Mucosa of rectum (tissue), 2 donors: ENCODE results near the gene SDCBP2.
A peak's percentile ranks its signal among the peaks of the same experiment; 100 is the strongest.

Experiments
- H3K27ac ChIP-seq, 2 donors: one replicate each; pipeline ENCODE4 v1.7.0; 2013; ENCODE audit warnings: inconsistent platforms in 2 of 2, low read depth in 2 of 2, low read length in 2 of 2
- H3K27me3 ChIP-seq, 2 donors: one replicate each; pipeline ENCODE4 v1.7.0; 2013; ENCODE audit warnings: low read length in 2 of 2; ENCODE audit not compliant: control insufficient read depth in 2 of 2, insufficient read depth in 2 of 2
- H3K36me3 ChIP-seq, 2 donors: one replicate each; pipeline ENCODE4 v1.7.0; 2013; ENCODE audit warnings: low read length in 2 of 2; ENCODE audit not compliant: control insufficient read depth in 2 of 2, insufficient read depth in 2 of 2
- H3K4me1 ChIP-seq, 2 donors: one replicate each; pipeline ENCODE4 v1.7.0; 2013; ENCODE audit warnings: low read length in 2 of 2, mild to moderate bottlenecking in 1 of 2; ENCODE audit not compliant: control insufficient read depth in 2 of 2, insufficient read depth in 2 of 2
- H3K4me3 ChIP-seq, 2 donors: one replicate each; pipeline ENCODE4 v1.7.0; 2013; ENCODE audit warnings: low read length in 2 of 2
- H3K9ac ChIP-seq, 2 donors: one replicate each; pipeline ENCODE4 v1.7.0; 2013; ENCODE audit warnings: low read length in 2 of 2, low read depth in 1 of 2, mild to moderate bottlenecking in 1 of 2
- H3K9me3 ChIP-seq, 2 donors: one replicate each; pipeline ENCODE4 v1.7.0; 2013; ENCODE audit warnings: low read length in 2 of 2; ENCODE audit not compliant: control insufficient read depth in 2 of 2
- donor health status: healthy.
- donor health status: Normal muscosa, but diverticular disease.

SDCBP2 gene

DNA sequence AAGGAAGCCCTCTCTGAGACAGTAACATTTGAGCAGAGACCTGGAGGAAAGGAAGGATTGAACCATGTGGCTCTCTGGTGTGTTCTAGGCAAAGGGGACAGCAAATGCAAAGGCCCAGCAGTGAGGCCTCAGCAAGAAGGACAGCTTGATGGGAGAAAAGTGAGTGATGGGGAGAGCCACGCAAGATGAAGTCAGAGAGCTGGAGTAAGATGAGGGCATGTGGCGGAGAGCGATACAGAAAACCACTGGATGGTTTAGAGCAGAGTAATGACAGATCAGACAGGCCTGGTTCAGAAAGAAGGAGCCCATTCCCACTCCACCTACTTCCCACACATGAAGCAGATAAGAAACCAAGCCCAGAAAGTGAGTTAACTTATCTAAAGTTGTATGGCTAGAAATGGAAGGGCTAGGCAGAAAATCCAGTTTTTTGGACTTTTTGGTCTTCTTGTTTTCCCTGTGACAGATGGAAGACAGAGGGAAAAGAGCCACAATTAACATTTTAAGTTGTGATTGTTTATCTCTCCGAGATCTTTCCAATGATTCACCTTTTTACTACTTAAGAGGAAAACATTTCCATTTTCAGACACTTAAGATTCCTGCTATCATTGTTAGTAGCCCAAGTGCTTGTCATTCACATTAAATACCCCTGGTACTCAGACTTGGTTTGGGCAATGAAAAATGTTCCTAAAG is 63.6 kb downstream of the SDCBP2 start:
- peak overlapping the region; percentile 59 to 74 for H3K4me3 ChIP-seq
- H3K9me3 ChIP-seq: no peaks in the 10 kb centered on the region
- peaks cover 4 to 7% of the 10 kb centered on the region in 2 donors for H3K4me1 ChIP-seq
- no peaks in the 10 kb centered on the region for H3K27me3 ChIP-seq
- no peak overlapping the region for H3K27ac ChIP-seq
- no peaks in the 10 kb centered on the region for H3K36me3 ChIP-seq
- H3K9ac ChIP-seq: peak overlapping the region in 1 of 2 donors; percentile 10

DNA sequence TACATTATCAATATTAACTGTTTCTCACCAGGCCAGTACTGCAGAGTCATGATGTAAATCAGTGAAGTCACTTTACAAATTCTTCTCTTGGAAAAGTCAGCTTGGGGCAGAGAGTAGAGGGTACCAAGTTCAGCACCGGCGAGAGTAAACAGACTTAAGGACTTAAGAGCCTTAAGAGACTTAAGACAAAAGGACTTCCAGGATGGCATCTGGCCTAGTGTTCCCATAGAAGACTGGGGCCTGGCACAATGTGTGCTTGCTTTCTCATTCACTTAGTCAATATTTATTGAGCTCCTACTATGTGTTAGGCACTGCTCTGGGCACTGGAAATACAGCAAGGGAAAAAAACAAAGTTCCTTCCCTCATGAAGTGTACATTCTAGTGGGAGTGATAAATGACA is 64.2 kb downstream of the SDCBP2 start:
- Histone ChIP-seq H3K36me3 (no peaks in the 10 kb centered on the region), H3K27ac (no peak overlapping the region), H3K4me1 (peaks cover 4 to 7% of the 10 kb centered on the region in 2 donors), H3K9me3 (no peaks in the 10 kb centered on the region), H3K27me3 (no peaks in the 10 kb centered on the region), H3K9ac (no peak overlapping the region), H3K4me3 (no peak overlapping the region)

DNA sequence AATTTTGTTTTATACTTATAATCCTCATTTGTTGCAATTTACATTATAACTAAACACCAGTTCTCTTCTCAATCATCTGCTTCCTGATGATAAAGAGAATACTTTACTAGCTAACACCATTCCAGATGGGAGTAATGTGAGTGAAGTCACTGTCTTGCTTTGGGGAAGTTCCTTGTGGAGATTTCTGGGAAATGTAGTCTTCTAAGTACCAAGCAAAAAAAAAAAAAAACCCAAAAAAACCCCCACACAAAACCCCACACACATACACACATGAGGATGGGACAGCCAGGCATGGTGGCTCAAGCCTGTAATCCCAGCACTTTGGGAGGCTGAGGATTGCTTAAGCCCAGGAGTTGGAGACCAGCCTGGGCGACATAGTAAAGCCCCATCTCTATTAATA is 65.1 kb downstream of the SDCBP2 start:
- no peak overlapping the region for H3K27ac ChIP-seq
- H3K4me1 ChIP-seq: peaks cover 4 to 7% of the 10 kb centered on the region in 2 donors
- no peaks in the 10 kb centered on the region for H3K27me3 ChIP-seq

More for the DNA sequence above, 65.1 kb downstream of the SDCBP2 start:
- Histone ChIP-seq H3K36me3 (no peaks in the 10 kb centered on the region), H3K9me3 (no peaks in the 10 kb centered on the region), H3K4me3 (no peak overlapping the region), H3K9ac (no peak overlapping the region)
